Measurements from ENCODE around the gene KCP.

GRCh38 chr7:128876586-128876977 is 33.9 kb downstream of the KCP start:
- no peak for TF ChIP-seq EP300 (IDR thresholded peaks at IDR 0.05)
- no peak for TF ChIP-seq POLR2A (IDR thresholded peaks at IDR 0.05)
- no peak for TF ChIP-seq CTCF (IDR thresholded peaks at IDR 0.05)

All from ovary (tissue), 3 donors.